CMK (cell line): ENCODE data around the gene CRY1.

Source experiments
- DNase-seq: peaks from one replicate; pipeline ENCODE4 v3.0.0-alpha.2; 2010; ENCODE audit warnings: low read depth

Gene CRY1

GRCh38 chr12:107093417-107094182 is at the start of gene CRY1:
Gene CRY1, minus strand, starts transcription at chr12:107093549. Its CDS starts 588 bp downstream, at chr12:107092961.
- peak; percentile 76 for DNase-seq

GRCh38 chr12:107139787-107140186 is 46.4 kb upstream of the CRY1 start:
- no peak for DNase-seq

- no peak for DNase-seq
Measured at GRCh38 chr12:107138990-107139389, 45.6 kb upstream of the CRY1 start.

GRCh38 chr12:107135177-107135576 is 41.8 kb upstream of the CRY1 start:
- no peak for DNase-seq

- no peak for DNase-seq
Measured at GRCh38 chr12:107134558-107134957, 41.2 kb upstream of the CRY1 start.

GRCh38 chr12:107133462-107133861 is 40.1 kb upstream of the CRY1 start:
- no peak for DNase-seq

- DNase-seq = no peak
Measured at GRCh38 chr12:107131832-107132616, 38.7 kb upstream of the CRY1 start.

- DNase-seq = no peak
Measured at GRCh38 chr12:107130830-107131611, 37.7 kb upstream of the CRY1 start.

GRCh38 chr12:107129315-107129930 is 36.1 kb upstream of the CRY1 start:
- DNase-seq = no peak

GRCh38 chr12:107127482-107128430 is 34.4 kb upstream of the CRY1 start:
- DNase-seq = no peak

- no peak for DNase-seq
Measured at GRCh38 chr12:107126796-107127481, 33.6 kb upstream of the CRY1 start.

GRCh38 chr12:107125833-107126232 is 32.5 kb upstream of the CRY1 start:
- DNase-seq = no peak

GRCh38 chr12:107122452-107122958 is 29.2 kb upstream of the CRY1 start:
- DNase-seq = no peak

GRCh38 chr12:107119091-107119490 is 25.7 kb upstream of the CRY1 start:
- DNase-seq = no peak

GRCh38 chr12:107118624-107119023 is 25.3 kb upstream of the CRY1 start:
- DNase-seq = no peak

GRCh38 chr12:107115119-107115518 is 21.8 kb upstream of the CRY1 start:
- no peak for DNase-seq

- DNase-seq = no peak
Measured at GRCh38 chr12:107111314-107111713, 18.0 kb upstream of the CRY1 start.

- DNase-seq = no peak
Measured at GRCh38 chr12:107109726-107110719, 16.7 kb upstream of the CRY1 start.

- DNase-seq = no peak
Measured at GRCh38 chr12:107108995-107109508, 15.7 kb upstream of the CRY1 start.
